ENCODE measurements around the gene MAP1LC3B. TPM values are rescaled to one million over a fixed set of nuclear protein-coding genes. Genes with fewer than 3 reads are reported as not detected.

MAP1LC3B gene
- total RNA-seq, 5 donors from 2014 or later (not counting 1 experiment from before 2014, with no cell fraction given), result 51.3 to 90.4 (median 53.3) TPM

DNA sequence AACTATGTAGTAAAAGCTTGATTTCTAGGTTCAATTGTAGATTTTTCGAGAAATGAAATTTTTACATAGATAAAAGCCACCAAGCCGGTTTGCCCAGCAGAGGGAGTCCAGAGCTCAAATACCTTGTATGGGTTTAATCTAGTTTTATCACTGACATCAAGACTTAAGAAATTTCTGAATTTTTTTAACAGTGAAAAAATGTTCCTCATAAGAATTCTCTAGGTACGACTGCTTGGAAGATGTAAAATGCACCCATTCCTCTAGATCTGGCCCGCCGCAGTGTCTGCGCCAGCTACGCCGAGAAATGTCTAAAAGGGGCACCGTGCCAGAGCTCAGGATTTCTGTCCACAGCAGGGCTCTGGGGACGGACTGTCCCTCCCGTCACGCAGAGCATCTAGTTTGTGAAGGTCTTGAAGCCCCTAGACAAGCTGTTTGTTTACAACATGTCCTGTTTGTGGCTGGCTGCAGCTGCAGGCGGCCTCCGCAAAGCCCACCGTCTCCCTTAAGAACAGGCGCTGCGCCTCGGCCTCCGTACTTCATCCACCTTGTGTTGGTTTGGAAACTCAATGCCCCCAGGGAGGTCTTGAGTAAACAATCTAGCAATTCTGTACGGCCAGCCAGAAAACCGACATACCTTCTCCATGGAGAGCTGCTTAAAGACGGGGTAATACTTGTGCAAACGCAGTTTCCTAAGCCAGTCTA lies 24.8 kb downstream of the MAP1LC3B start:
- no peaks in the 10 kb centered on the region for H3K27me3 Mint-ChIP-seq
- POLR2A ChIA-PET, result interaction anchor here in 1 of 2 donors (0.6 kb wide), 1 partner anchor 35 kb away, joined by 3 read pairs; no protein-coding TSS in a partner anchor
- H3K9me3 Mint-ChIP-seq, result no peaks in the 10 kb centered on the region
- Histone ChIP-seq H3K4me3 (ENCODE audit: control insufficient read depth in 1 of 2, extremely low read depth in 1 of 2, low read length in 1 of 2) (no peak overlapping the region), H3K27ac (ENCODE audit: low read length) (no peak overlapping the region), H3K9me3 (no peaks in the 10 kb centered on the region), H3K36me3 (ENCODE audit: control insufficient read depth in 2 of 2, extremely low read depth in 1 of 2, insufficient read depth in 1 of 2, low read length in 1 of 2) (peaks cover 8 to 50% of the 10 kb centered on the region in 2 donors), H3K27me3 (replicated peaks in 1 of 2; ENCODE audit: control insufficient read depth in 2 of 2, extremely low read depth in 1 of 2, insufficient read depth in 2 of 2, low read length in 1 of 2) (no peaks in the 10 kb centered on the region), H3K4me1 (ENCODE audit: control insufficient read depth in 1 of 2, extremely low read depth in 1 of 2, insufficient read depth in 2 of 2, low read length in 2 of 2) (no peaks in the 10 kb centered on the region)
- ATAC-seq (replicated peaks in 1 of 4) (no peak), DNase-seq (peak in 24 of 35 experiments; percentile 6 to 54 (median 28))
- no peak overlapping the region for H3K27ac Mint-ChIP-seq
- CTCF ChIA-PET, result interaction anchor here (1.0 to 1.4 kb wide), 5 partner anchors 10 to 219 kb away, joined by 4 to 19 read pairs (median 5); no protein-coding TSS in a partner anchor
- no peaks in the 10 kb centered on the region for H3K4me1 Mint-ChIP-seq
- H3K36me3 Mint-ChIP-seq, result peaks cover 41% of the 10 kb centered on the region
- WGBS (ENCODE audit: insufficient coverage), result 98% methylated on average over 21 of the region's 23 CpGs
- no peak overlapping the region for H3K4me3 Mint-ChIP-seq

DNA sequence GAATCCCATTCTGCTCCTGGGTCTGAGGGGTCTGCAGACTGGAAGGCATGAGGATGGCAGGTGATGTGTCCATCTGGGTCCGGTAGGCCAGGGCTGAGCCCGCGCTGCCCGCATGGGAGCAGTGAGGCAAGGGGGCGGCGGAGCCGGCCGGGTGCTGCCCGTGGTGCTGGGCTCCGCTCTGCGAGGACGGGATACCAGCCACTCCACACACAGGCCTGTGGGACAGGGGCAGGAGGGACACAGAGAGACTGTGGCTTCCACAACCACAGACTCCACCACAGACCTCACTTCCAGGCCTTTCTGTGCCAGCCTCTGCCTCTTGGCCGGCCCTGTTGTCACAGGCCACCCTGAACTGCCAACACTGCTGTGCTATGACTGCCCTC lies 25.4 kb downstream of the MAP1LC3B start:
- no peaks in the 10 kb centered on the region for H3K27me3 ChIP-seq (replicated peaks in 1 of 2; ENCODE audit: control insufficient read depth in 2 of 2, extremely low read depth in 1 of 2, insufficient read depth in 2 of 2, low read length in 1 of 2)
- ATAC-seq (replicated peaks in 1 of 4) (no peak), DNase-seq (no peak)
- peaks cover 41% of the 10 kb centered on the region for H3K36me3 Mint-ChIP-seq
- H3K4me1 Mint-ChIP-seq, result no peaks in the 10 kb centered on the region
- no peak overlapping the region for H3K27ac Mint-ChIP-seq
- CTCF ChIA-PET, result interaction anchor here (1.3 to 1.4 kb wide), 2 partner anchors 218 kb away, joined by 11 to 19 read pairs; no protein-coding TSS in a partner anchor
- no peak overlapping the region for H3K27ac ChIP-seq (ENCODE audit: low read length)
- WGBS (ENCODE audit: insufficient coverage), result 97% methylated on average over 12 of the region's 13 CpGs
- no peaks in the 10 kb centered on the region for H3K9me3 ChIP-seq
- H3K9me3 Mint-ChIP-seq, result no peaks in the 10 kb centered on the region
- POLR2A ChIA-PET, result no interaction called here
- no peaks in the 10 kb centered on the region for H3K4me1 ChIP-seq (ENCODE audit: control insufficient read depth in 1 of 2, extremely low read depth in 1 of 2, insufficient read depth in 2 of 2, low read length in 2 of 2)
- H3K4me3 Mint-ChIP-seq, result no peak overlapping the region
- peaks cover 8 to 49% of the 10 kb centered on the region in 2 donors for H3K36me3 ChIP-seq (ENCODE audit: control insufficient read depth in 2 of 2, extremely low read depth in 1 of 2, insufficient read depth in 1 of 2, low read length in 1 of 2)
- no peaks in the 10 kb centered on the region for H3K27me3 Mint-ChIP-seq
- H3K4me3 ChIP-seq (ENCODE audit: control insufficient read depth in 1 of 2, extremely low read depth in 1 of 2, low read length in 1 of 2), result no peak overlapping the region

DNA sequence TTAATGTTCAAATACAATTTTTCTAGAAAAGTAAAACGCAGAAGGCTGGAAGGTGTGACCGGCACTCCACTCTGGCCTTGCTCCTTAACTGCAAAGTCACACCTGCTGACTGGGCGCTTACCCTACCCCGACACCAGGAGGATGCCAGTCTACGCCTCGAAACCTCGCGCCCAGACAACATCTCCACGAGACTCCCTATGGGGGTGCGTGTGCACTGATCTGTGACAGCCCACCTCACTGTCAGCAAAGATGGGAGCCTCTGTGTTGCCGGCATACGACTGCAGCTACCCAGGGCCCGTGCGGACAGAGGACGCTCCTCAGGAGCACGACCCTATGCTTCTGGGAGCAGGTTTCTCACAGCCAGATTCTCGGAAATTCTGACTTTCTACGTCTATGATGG lies 26.1 kb downstream of the MAP1LC3B start:
- H3K9me3 Mint-ChIP-seq, result no peaks in the 10 kb centered on the region
- no peak overlapping the region for H3K27ac Mint-ChIP-seq
- DNase-seq, result no peak

DNA sequence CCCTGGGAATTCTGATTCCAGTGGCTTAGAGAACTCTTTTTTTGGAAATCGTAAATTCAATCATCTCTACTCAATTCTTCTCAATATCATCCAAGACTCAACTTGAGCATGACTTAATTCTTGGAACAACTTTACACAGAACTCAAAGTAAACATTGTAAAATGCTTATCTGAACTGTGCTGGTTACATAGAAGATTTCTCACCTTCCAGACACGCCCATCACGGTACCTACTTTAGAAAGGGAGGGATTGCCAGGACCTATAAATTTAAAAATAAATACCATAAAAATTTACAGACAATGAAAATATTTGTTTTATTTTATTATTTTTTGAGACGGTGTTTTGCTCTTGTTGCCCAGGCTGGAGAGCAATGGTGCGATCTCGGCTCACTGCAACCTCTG lies 26.5 kb downstream of the MAP1LC3B start:
- peaks cover 41% of the 10 kb centered on the region for H3K36me3 Mint-ChIP-seq
- no peak for ATAC-seq (replicated peaks in 1 of 4)

More for the DNA sequence above, 26.1 kb downstream of the MAP1LC3B start:
- H3K36me3 Mint-ChIP-seq, result peaks cover 44% of the 10 kb centered on the region
- CTCF ChIA-PET, result no interaction called here
- Histone ChIP-seq H3K4me3 (ENCODE audit: control insufficient read depth in 1 of 2, extremely low read depth in 1 of 2, low read length in 1 of 2) (no peak overlapping the region), H3K9me3 (no peaks in the 10 kb centered on the region), H3K4me1 (ENCODE audit: control insufficient read depth in 1 of 2, extremely low read depth in 1 of 2, insufficient read depth in 2 of 2, low read length in 2 of 2) (no peaks in the 10 kb centered on the region), H3K27ac (ENCODE audit: low read length) (no peak overlapping the region), H3K36me3 (ENCODE audit: control insufficient read depth in 2 of 2, extremely low read depth in 1 of 2, insufficient read depth in 1 of 2, low read length in 1 of 2) (peaks cover 8 to 49% of the 10 kb centered on the region in 2 donors), H3K27me3 (replicated peaks in 1 of 2; ENCODE audit: control insufficient read depth in 2 of 2, extremely low read depth in 1 of 2, insufficient read depth in 2 of 2, low read length in 1 of 2) (no peaks in the 10 kb centered on the region)
- H3K4me3 Mint-ChIP-seq, result no peak overlapping the region
- WGBS (ENCODE audit: insufficient coverage), result 95% methylated on average over 16 of the region's 18 CpGs
- ATAC-seq (replicated peaks in 1 of 4), result no peak
- no peaks in the 10 kb centered on the region for H3K4me1 Mint-ChIP-seq
- no peaks in the 10 kb centered on the region for H3K27me3 Mint-ChIP-seq
- POLR2A ChIA-PET, result no interaction called here

DNA sequence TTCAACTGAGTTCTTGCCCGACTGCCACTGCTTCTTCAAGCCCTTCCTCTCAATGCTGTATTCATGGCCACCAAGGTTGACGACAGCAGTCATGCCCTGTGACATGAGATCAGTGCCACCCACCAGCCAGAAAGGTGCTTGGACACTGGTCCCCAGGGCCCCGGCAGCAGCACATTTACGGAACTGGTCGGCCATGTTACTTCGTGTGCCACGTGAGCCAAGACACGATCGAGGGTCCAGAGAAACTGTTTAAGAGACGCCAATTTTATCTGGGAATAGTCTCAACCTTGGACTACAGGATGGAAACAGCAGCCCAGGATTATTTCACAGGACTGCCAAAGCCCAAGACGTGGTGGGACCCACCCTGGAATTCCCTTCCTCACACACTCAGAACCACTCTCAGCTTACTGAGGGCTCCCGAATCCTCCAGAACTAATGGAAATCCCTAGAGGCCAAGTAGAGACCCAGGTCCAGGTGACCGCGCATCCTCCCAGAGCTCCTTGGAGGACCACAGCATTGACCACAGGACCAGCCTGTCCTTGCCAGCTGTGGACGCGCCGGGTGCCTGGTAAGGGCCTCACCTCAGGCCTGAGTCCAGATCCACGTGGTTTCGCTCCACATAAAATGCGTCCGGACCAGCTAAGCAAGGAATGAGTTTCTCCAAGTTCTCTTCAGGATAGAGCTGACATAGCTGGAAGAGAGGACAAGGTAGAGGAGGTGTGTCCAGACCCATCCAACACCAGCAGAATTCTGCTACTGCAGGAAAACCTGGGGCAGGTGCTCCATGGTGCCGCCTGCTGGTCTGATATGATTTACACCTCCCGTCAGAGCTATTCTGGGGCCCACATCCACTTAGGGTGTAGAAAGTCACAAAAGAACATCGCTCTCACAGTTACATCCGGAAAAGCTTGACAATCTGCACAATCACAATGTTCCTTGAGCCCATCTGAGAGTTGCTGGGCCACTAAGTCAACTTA lies 28.2 kb downstream of the MAP1LC3B start:
- H3K27ac Mint-ChIP-seq, result no peak overlapping the region
- Histone ChIP-seq H3K36me3 (ENCODE audit: control insufficient read depth in 2 of 2, extremely low read depth in 1 of 2, insufficient read depth in 1 of 2, low read length in 1 of 2) (peaks cover 8 to 45% of the 10 kb centered on the region in 2 donors), H3K27ac (ENCODE audit: low read length) (no peak overlapping the region), H3K4me1 (ENCODE audit: control insufficient read depth in 1 of 2, extremely low read depth in 1 of 2, insufficient read depth in 2 of 2, low read length in 2 of 2) (no peaks in the 10 kb centered on the region), H3K4me3 (ENCODE audit: control insufficient read depth in 1 of 2, extremely low read depth in 1 of 2, low read length in 1 of 2) (no peak overlapping the region), H3K9me3 (no peaks in the 10 kb centered on the region), H3K27me3 (replicated peaks in 1 of 2; ENCODE audit: control insufficient read depth in 2 of 2, extremely low read depth in 1 of 2, insufficient read depth in 2 of 2, low read length in 1 of 2) (no peaks in the 10 kb centered on the region)
- WGBS (ENCODE audit: insufficient coverage), result 96% methylated on average over 22 of the region's 25 CpGs
- DNase-seq, result no peak
- H3K9me3 Mint-ChIP-seq, result no peaks in the 10 kb centered on the region
- ChIA-PET CTCF (no interaction called here), POLR2A (no interaction called here)
- no peaks in the 10 kb centered on the region for H3K4me1 Mint-ChIP-seq
- H3K4me3 Mint-ChIP-seq, result no peak overlapping the region
- no peaks in the 10 kb centered on the region for H3K27me3 Mint-ChIP-seq
- peaks cover 38% of the 10 kb centered on the region for H3K36me3 Mint-ChIP-seq
- no peak for ATAC-seq (replicated peaks in 1 of 4)

More for the DNA sequence above, 26.5 kb downstream of the MAP1LC3B start:
- peaks cover 8 to 53% of the 10 kb centered on the region in 2 donors for H3K36me3 ChIP-seq (ENCODE audit: control insufficient read depth in 2 of 2, extremely low read depth in 1 of 2, insufficient read depth in 1 of 2, low read length in 1 of 2)
- DNase-seq, result no peak
- Mint-ChIP-seq H3K9me3 (no peaks in the 10 kb centered on the region), H3K4me1 (no peaks in the 10 kb centered on the region), H3K4me3 (no peak overlapping the region), H3K27ac (no peak overlapping the region), H3K27me3 (no peaks in the 10 kb centered on the region)
- ChIA-PET POLR2A (no interaction called here), CTCF (no interaction called here)
- no peaks in the 10 kb centered on the region for H3K27me3 ChIP-seq (replicated peaks in 1 of 2; ENCODE audit: control insufficient read depth in 2 of 2, extremely low read depth in 1 of 2, insufficient read depth in 2 of 2, low read length in 1 of 2)
- H3K27ac ChIP-seq (ENCODE audit: low read length), result no peak overlapping the region
- WGBS (ENCODE audit: insufficient coverage), result no CpG with 5 or more reads among the region's 6 CpGs
- no peaks in the 10 kb centered on the region for H3K9me3 ChIP-seq
- H3K4me3 ChIP-seq (ENCODE audit: control insufficient read depth in 1 of 2, extremely low read depth in 1 of 2, low read length in 1 of 2), result no peak overlapping the region
- no peaks in the 10 kb centered on the region for H3K4me1 ChIP-seq (ENCODE audit: control insufficient read depth in 1 of 2, extremely low read depth in 1 of 2, insufficient read depth in 2 of 2, low read length in 2 of 2)

All from T-cell (primary cell).